Measurements from ENCODE around the gene LSMEM2.
"Not testable (repeated sequence)": the region's sequence is repeated elsewhere in the genome, so short reads cannot be mapped to it uniquely, and the experiment has no call there.

LSMEM2 gene

DNA sequence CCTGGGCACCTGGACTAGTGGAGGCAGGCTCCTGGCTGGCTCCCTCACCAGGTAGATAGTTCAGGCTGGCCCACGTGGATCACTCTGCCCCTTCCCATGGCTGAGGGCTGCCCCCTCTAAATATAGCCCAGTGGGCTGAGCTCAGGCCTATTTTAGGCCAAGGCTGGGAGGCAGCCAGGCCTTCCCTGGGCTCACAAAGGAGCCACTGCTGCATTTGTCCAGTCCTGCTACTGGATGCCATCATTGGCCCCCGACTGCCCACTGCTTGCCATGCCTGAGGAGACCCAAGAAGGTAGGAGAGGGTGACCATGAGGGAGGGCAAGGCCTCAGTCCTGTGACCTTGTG lies at the start of gene LSMEM2:
Gene LSMEM2 (plus strand): TSS at position 208 of the 345 bp plus-strand sequence. CDS start 27 bp downstream, at position 235.
- DNase-seq (ENCODE audit: low read depth) = no peak

- no peak for DNase-seq (ENCODE audit: low read depth)
Observed at GRCh38 chr3:50229490-50229889, 49.4 kb upstream of the LSMEM2 start.

DNA sequence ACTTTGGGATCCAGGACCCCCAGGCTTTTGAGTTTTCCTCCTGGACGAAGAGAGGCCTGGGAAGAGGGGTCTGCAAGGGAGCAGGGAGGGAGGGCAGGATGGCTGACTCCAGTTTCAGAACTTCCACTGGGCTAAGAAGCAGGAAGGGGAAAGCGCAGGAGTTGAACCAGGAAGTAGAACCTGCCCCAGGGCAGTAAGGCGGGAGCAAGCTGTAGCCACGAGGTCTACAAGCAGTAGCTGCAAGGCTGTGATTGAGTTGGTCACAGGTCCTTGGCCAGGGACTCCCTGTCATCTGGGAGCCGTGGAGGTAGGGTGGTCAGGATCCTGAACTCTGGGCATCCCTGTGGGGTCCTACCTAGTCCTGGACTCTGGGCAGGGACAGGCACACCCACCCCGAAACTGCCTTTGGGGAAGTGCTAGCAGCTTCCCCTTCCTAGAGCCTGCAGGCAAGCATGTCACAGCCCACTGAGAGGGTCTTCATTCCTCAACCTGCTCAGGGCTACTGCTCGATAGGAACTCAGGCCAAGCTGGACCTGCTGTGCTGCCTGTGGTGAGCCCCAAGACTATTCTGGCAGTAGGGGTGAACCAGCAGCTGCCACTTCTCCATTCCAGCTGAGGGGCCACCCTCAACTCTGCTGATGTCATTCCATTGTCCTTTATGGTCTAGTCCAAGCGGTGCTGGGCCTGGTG lies 48.6 kb upstream of the LSMEM2 start:
- no peak for DNase-seq (ENCODE audit: low read depth)

DNA sequence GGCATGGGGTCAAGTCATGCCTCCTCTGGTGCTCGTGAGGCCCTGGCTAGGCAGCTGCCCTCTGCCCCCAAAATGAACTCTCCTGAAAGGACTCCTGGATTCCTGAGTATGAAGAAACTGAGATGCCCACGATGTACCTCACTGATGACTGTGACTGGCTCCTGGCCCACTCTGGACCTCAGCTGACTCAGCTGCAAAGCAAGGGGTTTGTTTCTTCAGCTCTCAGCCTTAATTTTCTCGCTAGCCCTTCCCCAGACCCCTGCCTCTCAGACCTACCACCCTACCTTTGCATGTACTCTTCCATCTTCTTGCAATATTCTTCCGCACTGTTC lies 48.1 kb upstream of the LSMEM2 start:
- DNase-seq (ENCODE audit: low read depth) = no peak

- no peak for DNase-seq (ENCODE audit: low read depth)
Observed at GRCh38 chr3:50231581-50231980, 47.3 kb upstream of the LSMEM2 start.

DNA sequence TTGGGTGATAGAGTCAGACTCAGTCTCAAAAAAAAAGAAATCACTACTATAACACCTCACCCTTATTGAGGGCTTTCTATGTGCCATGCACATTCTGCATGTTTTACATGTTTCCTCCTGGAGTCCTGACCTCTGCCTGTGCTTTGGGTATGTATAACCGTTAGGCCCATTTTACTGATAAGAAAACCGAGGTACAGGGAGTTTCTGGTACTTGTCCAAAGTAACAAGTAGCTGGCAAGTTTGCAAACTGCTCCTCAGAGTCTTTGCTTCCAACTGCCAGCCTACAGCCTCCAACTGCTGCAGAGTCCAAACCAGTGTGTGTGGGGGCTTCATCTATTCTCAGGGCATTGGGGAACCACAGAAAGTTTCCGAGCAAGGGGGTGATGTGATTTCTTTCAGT lies 46.6 kb upstream of the LSMEM2 start:
- no peak for DNase-seq (ENCODE audit: low read depth)

- DNase-seq (ENCODE audit: low read depth) = no peak
Observed at GRCh38 chr3:50233176-50233575, 45.7 kb upstream of the LSMEM2 start.

- peak; percentile 95 for DNase-seq (ENCODE audit: low read depth)
Observed at GRCh38 chr3:50235716-50236483, 43.0 kb upstream of the LSMEM2 start, which contains the start of gene GNAI2. Gene GNAI2 (plus strand): TSS chr3:50236204. CDS start chr3:50236336, 132 bp downstream.

GRCh38 chr3:50236484-50237132 lies 42.3 kb upstream of the LSMEM2 start:
- DNase-seq (ENCODE audit: low read depth) = no peak

DNA sequence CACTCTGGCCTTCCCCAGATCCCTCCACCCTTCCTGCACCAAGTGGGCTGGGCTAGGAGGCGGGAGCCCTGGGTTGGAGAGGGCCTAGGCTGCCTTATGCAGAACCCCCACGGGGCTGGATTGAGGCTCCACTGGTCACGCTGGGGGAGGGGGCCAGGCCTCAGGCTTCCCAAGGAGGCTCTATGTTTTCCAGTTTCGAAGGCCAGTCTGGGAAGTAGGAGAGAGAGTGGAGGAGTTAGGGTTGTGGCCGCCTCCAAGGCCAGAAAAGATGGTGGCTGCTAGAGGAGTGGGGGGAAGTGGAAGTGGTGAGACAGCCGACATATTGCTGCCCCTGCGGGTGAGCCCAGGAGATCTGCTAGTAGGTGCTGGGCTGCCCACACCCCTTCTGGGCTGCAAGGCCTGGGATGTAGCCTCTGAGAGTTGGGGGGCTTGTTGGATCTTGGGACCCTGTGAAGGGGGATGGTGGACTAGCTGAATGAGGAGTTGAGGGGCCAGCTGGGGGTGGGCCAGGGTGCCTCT lies 41.7 kb upstream of the LSMEM2 start:
- DNase-seq (ENCODE audit: low read depth) = no peak

DNA sequence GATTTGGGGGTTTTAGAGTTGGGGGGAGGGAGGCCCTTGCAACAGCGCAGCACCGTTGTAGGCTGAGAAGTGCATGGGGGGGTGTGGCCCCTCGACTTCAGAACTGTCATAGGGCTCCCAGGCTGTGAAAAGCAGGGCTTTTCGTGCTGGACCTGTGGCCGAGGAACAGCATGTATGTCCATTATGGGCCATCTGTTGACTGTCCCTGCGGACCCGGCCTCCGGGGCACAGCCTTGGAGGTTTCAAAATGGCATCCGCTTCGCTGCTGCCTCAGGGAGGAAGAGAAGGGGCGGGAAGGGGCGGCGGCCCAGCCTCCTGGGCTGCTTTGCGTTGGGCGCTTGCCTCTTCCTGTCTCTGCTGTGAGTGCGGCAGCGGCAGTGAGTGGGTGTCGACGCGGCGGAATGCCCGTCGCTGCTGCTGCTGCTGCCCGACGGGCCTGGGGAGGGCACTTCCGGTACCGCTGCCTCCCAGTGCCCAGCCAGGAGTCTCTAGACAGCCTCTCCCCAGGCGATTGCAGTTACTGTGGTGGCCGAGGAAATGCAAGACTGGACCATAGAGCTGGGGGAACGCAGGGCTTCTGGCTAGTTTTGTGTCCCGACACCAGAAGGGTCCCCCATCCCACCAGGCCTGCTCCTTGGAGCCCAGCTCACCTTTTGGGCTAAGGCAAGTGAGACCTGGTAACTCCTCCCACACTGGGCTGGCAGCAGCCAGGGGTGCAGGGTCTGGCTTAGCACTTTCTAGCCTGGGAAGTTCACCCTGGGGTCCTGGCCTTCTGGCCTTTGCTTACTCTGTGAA lies 40.9 kb upstream of the LSMEM2 start:
- peak; percentile 56 for DNase-seq (ENCODE audit: low read depth)

DNA sequence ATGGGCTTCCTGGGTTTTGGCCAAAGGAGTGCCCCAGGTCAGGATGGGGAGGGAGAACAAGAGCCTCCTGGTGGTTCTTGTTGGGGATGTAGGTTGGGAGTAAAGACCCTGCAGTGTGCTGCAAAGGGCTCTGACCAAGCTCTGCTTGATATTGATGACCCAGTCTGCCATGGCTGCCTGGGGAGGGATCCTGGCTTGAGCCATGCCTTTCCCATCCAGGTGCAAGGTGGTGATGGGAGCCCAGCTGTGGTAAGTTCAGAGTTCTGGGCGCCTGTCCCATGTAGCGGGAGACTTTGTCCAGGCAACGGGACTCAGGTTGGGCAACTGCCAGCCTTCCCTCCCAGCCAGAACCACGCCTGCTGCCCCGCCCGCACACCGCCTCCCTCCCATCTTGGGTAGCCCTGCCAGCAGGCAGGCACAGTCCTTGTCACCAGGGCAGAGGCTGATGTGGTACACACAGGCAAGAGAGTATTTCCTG lies 40.3 kb upstream of the LSMEM2 start:
- DNase-seq (ENCODE audit: low read depth) = no peak

- DNase-seq (ENCODE audit: low read depth) = no peak
Observed at GRCh38 chr3:50239649-50240048, 39.2 kb upstream of the LSMEM2 start.

DNA sequence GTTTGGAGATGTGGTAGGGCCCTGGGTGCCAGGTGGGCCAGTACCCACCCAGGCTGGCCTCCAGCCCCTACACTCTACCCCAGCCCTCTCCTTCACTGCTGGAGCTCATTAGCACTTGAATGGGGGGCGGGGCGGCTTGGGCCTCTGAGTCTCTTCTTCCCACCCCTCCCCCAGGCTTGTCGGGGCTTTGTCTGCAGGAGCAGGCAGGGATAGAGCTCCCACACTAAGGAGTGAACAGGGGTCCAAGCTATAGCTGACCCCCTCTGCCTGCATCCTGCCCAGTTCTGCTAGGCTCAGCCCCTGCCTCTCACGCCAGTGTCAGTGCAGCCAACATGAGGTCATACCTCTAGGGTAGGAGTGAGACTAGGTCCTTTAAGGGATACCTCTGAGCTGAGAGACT lies 37.7 kb upstream of the LSMEM2 start:
- DNase-seq (ENCODE audit: low read depth) = no peak

DNA sequence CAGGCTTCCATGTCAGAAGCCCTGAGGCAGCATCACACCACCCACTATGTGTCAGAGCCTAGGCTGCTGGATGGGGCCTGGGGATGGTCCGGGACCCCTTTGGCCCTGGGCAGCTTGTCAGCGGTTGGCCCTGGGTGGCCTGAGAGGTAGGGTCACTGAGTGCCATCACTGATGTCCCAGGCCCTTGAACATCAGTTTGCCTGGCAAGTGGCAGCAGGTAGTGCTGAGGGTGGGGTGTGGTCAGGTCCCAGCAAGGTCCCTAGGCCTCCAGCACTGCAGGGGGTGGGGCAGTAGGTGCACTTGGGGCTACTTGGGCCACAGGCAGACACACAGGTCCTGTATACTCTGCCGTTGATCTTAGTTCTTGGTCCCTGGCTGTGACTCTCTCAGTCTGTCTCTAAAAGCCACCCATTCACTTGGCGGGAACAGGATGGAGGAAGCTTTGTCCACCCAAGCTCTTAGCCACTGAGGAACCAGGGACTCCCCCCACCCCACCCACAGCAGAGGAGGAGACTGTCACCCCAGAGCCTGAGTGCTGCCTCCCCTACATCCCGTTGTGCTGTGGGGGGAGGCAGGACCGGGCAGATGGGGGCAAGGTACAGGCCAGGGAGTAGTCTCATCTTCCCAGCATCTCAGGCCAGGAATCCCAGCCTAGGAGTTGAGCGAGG lies 37.0 kb upstream of the LSMEM2 start:
- DNase-seq (ENCODE audit: low read depth) = no peak

DNA sequence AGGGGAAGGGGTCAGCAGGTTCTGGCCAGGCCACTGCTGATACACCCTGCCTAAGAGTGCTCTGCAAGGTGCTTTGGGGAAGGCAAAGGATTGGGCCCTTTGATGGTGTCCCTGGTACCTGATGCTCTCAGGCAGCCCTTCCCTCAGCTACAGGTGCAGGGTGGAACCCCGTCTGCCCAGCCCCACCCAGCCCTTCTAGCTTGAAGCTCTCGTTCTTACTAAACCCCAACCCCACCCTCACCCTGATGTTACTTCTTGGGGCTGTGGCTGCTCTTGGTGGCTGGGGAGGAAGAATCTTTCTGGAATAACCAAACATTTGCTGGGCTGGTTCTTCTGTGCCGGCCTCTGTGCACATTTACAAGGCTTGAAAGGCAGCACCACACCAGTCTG lies 36.5 kb upstream of the LSMEM2 start:
- no peak for DNase-seq (ENCODE audit: low read depth)

GRCh38 chr3:50242851-50243542 lies 35.9 kb upstream of the LSMEM2 start:
- no peak for DNase-seq (ENCODE audit: low read depth)

DNA sequence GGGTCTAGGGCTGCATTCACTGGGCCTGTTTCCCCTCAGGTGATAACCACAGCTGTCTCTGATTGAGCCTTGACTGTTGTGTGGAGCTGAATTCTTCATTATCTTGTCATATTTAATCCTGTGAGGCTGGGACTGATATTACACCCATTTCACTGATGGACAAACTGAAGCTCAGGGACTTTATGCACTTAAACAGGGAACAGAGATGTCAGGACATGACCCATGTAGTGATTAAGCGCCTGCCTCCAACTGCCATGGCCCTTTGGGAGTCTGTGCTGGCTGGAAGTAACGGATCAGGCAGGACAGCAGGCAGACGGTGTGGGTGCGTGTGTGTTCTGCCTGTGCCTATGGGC lies 35.4 kb upstream of the LSMEM2 start:
- no peak for DNase-seq (ENCODE audit: low read depth)

DNA sequence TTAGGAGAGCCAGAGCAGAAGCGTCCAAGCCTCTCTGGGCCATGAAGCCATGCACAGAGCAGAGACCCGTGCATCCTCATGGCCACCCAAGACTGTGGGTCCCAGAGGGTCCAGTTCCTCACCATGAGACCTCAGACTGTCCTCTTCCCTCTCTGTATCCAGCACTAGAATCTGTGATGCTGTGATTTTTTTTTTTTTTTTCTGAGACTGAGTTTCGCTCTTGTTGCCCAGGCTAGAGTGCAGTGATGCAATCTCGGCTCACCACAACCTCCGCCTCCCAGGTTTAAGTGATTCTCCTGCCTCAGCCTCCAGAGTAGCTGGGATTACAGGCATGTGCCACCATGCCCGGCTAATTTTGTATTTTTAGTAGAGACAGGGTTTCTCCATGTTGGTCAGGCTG lies 34.1 kb upstream of the LSMEM2 start:
- not testable (repeated sequence) for DNase-seq (ENCODE audit: low read depth)

DNA sequence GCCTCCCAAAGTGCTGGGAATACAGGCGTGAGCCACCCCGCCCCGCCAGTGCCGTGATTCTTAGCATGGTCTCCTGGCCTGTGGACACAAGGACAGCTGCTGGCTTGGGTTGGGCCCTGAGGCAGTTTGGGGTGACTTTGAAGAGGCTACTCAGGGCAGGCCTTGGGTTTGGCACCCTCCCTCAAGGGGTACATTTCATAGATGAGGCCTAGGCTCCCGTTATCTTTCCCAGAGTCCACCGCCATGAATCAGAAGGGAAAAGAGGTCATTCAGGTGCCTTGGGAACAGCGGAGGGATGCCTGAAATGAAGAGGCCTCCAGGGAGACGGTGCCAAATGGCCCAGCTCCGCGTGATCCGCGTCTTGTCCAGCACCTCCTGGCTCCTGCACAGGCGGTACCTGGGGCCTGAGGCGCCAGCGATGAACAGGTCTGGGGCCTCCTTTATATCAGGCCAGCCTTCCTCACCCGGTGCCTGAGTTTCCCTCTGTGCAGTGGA lies 33.6 kb upstream of the LSMEM2 start:
- DNase-seq (ENCODE audit: low read depth) = no peak
